Keratinocyte (primary cell): Measurements from ENCODE around the gene DES. TPM values are rescaled to one million over a fixed set of nuclear protein-coding genes. Genes with fewer than 3 reads are reported as not detected.
A peak's percentile ranks its signal among the peaks of the same experiment; 100 is the strongest.

Experiments used
- DNase-seq: peaks from one replicate; pipeline ENCODE4 v3.0.0-alpha.2; 2011; ENCODE audit warnings: low read depth, missing footprints, low spot score
- FAIRE-seq: peaks from 2 replicates; lab custom pipeline; 2011; peaks lifted over from hg19 to GRCh38; lab: Jason Lieb, UNC
- H2AFZ ChIP-seq: 2 replicates; pipeline ENCODE4 v1.6.0; 2012; ENCODE audit warnings: low read length, control low read depth, inconsistent platforms; ENCODE audit not compliant: control insufficient read depth
- H3K27ac ChIP-seq: 2 replicates; pipeline ENCODE4 v1.5.1; 2011; ENCODE audit warnings: low read length; ENCODE audit not compliant: control insufficient read depth, insufficient read depth
- H3K27me3 ChIP-seq: 3 replicates; pipeline ENCODE4 v1.6.0; 2011; ENCODE audit warnings: low read length; ENCODE audit not compliant: control insufficient read depth, insufficient read depth; ENCODE audit errors: extremely low read depth
- H3K36me3 ChIP-seq, 2 experiments: 2 replicates in 1 of 2; 3 replicates in 1 of 2; pipeline ENCODE4 v1.5.1; 2011; ENCODE audit warnings: low read length in 2 of 2, mild to moderate bottlenecking in 1 of 2; ENCODE audit not compliant: control insufficient read depth in 2 of 2, insufficient read depth in 2 of 2; ENCODE audit errors: extremely low read depth in 1 of 2
- H3K4me1 ChIP-seq: 3 replicates; pipeline ENCODE4 v1.5.1; 2011; ENCODE audit warnings: low read length; ENCODE audit not compliant: control insufficient read depth, insufficient read depth; ENCODE audit errors: extremely low read depth
- H3K4me2 ChIP-seq: 3 replicates; pipeline ENCODE4 v1.6.0; 2011; ENCODE audit warnings: low read depth, low read length; ENCODE audit not compliant: control insufficient read depth, insufficient read depth; ENCODE audit errors: extremely low read depth
- H3K4me3 ChIP-seq, 3 experiments: fragments of 200-600 bp in 1 of 3; sonication (generic) in 1 of 3; 2 replicates in 2 of 3; 3 replicates in 1 of 3; pipeline ENCODE4 v1.5.1; 2011 to 2016; ENCODE audit warnings: low read length in 3 of 3, mild to moderate bottlenecking in 3 of 3, control low read depth in 2 of 3, inconsistent platforms in 1 of 3, low read depth in 1 of 3, mixed read lengths in 1 of 3, mixed run types in 1 of 3, moderate library complexity in 1 of 3; ENCODE audit not compliant: control insufficient read depth in 2 of 3, insufficient read depth in 2 of 3; ENCODE audit errors: extremely low read depth in 1 of 3
- H3K79me2 ChIP-seq: 2 replicates; pipeline ENCODE4 v1.6.0; 2012; ENCODE audit warnings: low read length; ENCODE audit not compliant: control insufficient read depth, insufficient read depth
- H3K9ac ChIP-seq: 3 replicates; pipeline ENCODE4 v1.6.0; 2011; ENCODE audit warnings: low read length; ENCODE audit not compliant: control insufficient read depth, insufficient read depth; ENCODE audit errors: extremely low read depth
- H3K9me1 ChIP-seq: 3 replicates; pipeline ENCODE4 v1.6.0; 2011; ENCODE audit warnings: low read length; ENCODE audit not compliant: control insufficient read depth, insufficient read depth; ENCODE audit errors: extremely low read depth
- H3K9me3 ChIP-seq: 2 replicates; pipeline ENCODE4 v1.5.1; 2012; ENCODE audit warnings: low read depth, low read length; ENCODE audit not compliant: control insufficient read depth
- H4K20me1 ChIP-seq: 3 replicates; pipeline ENCODE4 v1.6.0; 2011; ENCODE audit warnings: low read length; ENCODE audit not compliant: control insufficient read depth, insufficient read depth; ENCODE audit errors: extremely low read depth
- CTCF ChIP-seq, 3 experiments: IDR thresholded peaks in 1 of 3; conservative IDR thresholded peaks in 1 of 3; optimal IDR thresholded peaks in 1 of 3; 2 replicates in 2 of 3; 3 replicates in 1 of 3; pipeline versions ENCODE3 to v1.5.1; 2011; ENCODE audit warnings: low read length in 3 of 3, mild to moderate bottlenecking in 3 of 3, moderate library complexity in 2 of 3, control low read depth in 1 of 3, inconsistent platforms in 1 of 3; ENCODE audit not compliant: insufficient read depth in 2 of 3; ENCODE audit errors: extremely low read depth in 1 of 3
- EZH2 ChIP-seq: IDR thresholded peaks from one replicate; pipeline ENCODE4 v1.6.1; 2012; ENCODE audit warnings: inconsistent platforms, mild to moderate bottlenecking, low read length, moderate library complexity
- dilution Hi-C: fragments of 300-500 bp; cut with MboI; formaldehyde crosslinking; loops from one replicate; pipeline ENCODE4 v1.7.0; 2020; ENCODE audit warnings: low sequenced_read_pairs; ENCODE audit not compliant: extremely low pct_ligation_motif_present
- polyA plus RNA-seq, 5 experiments: library from polyadenylated mRNA; depleted of rRNA in 3 of 5; stranded (reverse) in 3 of 5; stranded (forward) in 1 of 5; unstranded in 1 of 5; fragments of >200 nt; gene quantifications; 1 replicate in 1 of 5; 2 replicates in 3 of 5; 3 replicates in 1 of 5; pipeline versions ENCODE4 v1.2.1 to v1.2.3, GENCODE V29; 2011 to 2012; ENCODE audit warnings: missing spikeins in 2 of 5, low read depth in 1 of 5, low replicate concordance in 1 of 5

The DES gene
- polyA plus RNA-seq, 1 donor (not counting 4 experiments of a cell fraction or from before 2014, with no cell fraction given): not detected

DNA sequence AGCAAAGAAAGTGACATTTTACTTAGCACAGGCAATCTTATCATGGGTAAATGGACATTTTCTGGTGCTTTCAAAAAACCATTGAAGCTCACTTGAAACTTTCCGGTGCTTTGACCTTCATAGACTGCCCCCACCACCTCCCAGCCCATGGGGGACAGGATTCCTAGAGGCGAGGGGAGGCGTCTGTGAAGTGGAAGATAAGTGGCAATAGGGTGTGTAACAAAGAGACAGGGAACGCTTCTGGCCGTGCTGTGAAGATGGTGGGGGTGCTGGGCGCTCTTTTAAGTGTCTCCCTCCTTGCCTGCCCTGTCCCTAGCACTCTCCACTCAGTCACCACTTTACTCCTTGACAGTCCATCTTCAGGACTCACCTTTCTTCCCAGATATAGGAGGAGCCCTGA, 57.1 kb downstream of the DES start:
- no peak overlapping the region for H2AFZ ChIP-seq
- no peak overlapping the region for H3K27ac ChIP-seq
- no peaks in the 10 kb centered on the region for H3K79me2 ChIP-seq
- dilution Hi-C loops: no loop called here
- no peaks in the 10 kb centered on the region for H3K9me1 ChIP-seq
- TF ChIP-seq CTCF (optimal IDR thresholded peaks at IDR 0.05 in 1 of 3, IDR thresholded peaks at IDR 0.05 in 1 of 3, conservative IDR thresholded peaks at IDR 0.05 in 1 of 3; ENCODE audit: extremely low read depth in 1 of 3, insufficient read depth in 2 of 3, low read length in 3 of 3) (no peak), EZH2 (no peak)
- no peaks in the 10 kb centered on the region for H3K9me3 ChIP-seq
- H3K4me1 ChIP-seq: no peaks in the 10 kb centered on the region
- no peak overlapping the region for H3K4me3 ChIP-seq
- no peak for DNase-seq
- no peak for FAIRE-seq
- H3K36me3 ChIP-seq: peaks cover 0 to 20% of the 10 kb centered on the region in 2 experiments
- no peaks in the 10 kb centered on the region for H3K27me3 ChIP-seq
- no peak overlapping the region for H3K4me2 ChIP-seq
- H4K20me1 ChIP-seq: no peaks in the 10 kb centered on the region
- H3K9ac ChIP-seq: no peak overlapping the region

DNA sequence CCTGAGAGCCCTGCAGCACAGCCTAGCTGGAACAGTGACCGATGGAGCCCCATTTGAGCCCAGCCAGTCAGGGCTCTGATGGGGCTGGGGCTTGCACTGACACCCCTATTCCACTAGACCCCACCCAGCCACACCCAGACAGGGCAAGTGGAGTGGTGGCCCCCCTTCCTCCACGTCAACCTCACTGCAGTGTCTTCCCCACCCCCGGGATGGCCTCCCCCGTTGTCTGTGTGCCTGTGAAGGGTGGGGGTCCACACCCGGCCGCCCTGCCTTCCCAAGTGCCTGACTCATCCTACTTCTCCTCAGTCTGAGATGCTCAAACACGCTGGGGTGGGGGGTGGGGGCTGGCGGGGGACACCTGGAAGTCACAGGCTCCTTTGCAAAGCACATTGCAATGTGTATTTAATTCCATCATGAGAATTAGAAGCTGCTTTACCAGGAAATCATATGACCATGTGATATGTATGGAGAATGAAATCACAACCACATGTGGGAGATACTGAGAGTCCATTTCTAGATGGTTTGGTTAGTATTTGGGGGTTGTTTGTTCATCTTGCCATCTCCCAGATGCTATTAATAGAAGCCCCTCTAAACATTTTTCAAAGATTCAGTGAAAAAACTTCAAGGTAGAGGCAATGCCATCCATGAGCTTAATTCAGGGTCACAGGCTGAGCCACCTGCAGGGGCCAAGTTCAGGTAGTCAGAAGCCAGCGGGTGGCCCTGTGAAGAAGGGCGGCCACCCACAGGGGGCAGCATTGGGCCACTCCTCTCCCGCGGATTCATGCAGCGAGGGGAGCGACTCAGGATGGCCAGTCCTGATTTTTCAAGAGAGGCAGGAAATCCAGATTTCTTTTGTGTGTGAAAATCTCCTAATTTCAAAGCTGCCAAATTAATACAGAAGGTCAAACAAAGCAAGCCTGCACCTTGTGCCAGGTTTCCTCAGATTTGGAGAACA, 57.8 kb downstream of the DES start:
- Histone ChIP-seq H3K36me3 (peaks cover 0 to 24% of the 10 kb centered on the region in 2 experiments), H4K20me1 (no peaks in the 10 kb centered on the region), H3K27me3 (no peaks in the 10 kb centered on the region), H3K4me1 (no peaks in the 10 kb centered on the region), H3K9me1 (no peaks in the 10 kb centered on the region), H3K4me3 (no peak overlapping the region), H3K9ac (no peak overlapping the region), H3K27ac (no peak overlapping the region), H2AFZ (no peak overlapping the region), H3K79me2 (no peaks in the 10 kb centered on the region), H3K4me2 (no peak overlapping the region), H3K9me3 (no peaks in the 10 kb centered on the region)
- FAIRE-seq (no peak), DNase-seq (no peak)
- dilution Hi-C loops: no loop called here
- TF ChIP-seq CTCF (optimal IDR thresholded peaks at IDR 0.05 in 1 of 3, IDR thresholded peaks at IDR 0.05 in 1 of 3, conservative IDR thresholded peaks at IDR 0.05 in 1 of 3; ENCODE audit: extremely low read depth in 1 of 3, insufficient read depth in 2 of 3, low read length in 3 of 3) (peak; percentile 81 to 89 (median 82)), EZH2 (no peak)

Other genes starting within 250 kb of the DES start
- gene SLC23A3, start 248.3 kb upstream of the DES start, polyA plus RNA-seq: 0.48 to 2.4 TPM (median 1.4 TPM) in 3 replicates
- gene CNPPD1, start 241.5 kb upstream of the DES start, polyA plus RNA-seq: 26.1 to 32.2 TPM (median 29.1 TPM) in 3 replicates
- gene RETREG2, start 240.1 kb upstream of the DES start, polyA plus RNA-seq: 45.8 to 54.9 TPM (median 51.3 TPM) in 3 replicates
- gene ZFAND2B, start 211.6 kb upstream of the DES start, polyA plus RNA-seq: 23.2 to 37.7 TPM (median 25.1 TPM) in 3 replicates
- gene ABCB6, start 199.4 kb upstream of the DES start, polyA plus RNA-seq: 6.1 to 11.0 TPM (median 10.5 TPM) in 3 replicates
- gene ATG9A, start 188.7 kb upstream of the DES start, polyA plus RNA-seq: 54.2 to 60.6 TPM (median 58.8 TPM) in 3 replicates
- gene ANKZF1, start 188.6 kb upstream of the DES start, polyA plus RNA-seq: 20.9 to 41.0 TPM (median 35.1 TPM) in 3 replicates
- gene GLB1L, start 172.9 kb upstream of the DES start, polyA plus RNA-seq: 4.3 to 6.9 TPM (median 5.2 TPM) in 3 replicates
- 35.8 to 44.7 TPM (median 40.2 TPM) in 3 replicates for gene STK16, start 172.9 kb upstream of the DES start, polyA plus RNA-seq
- 0.08 TPM in 1 of 3 replicates, not detected in the others for gene TUBA4B, start 165.1 kb upstream of the DES start, polyA plus RNA-seq
- gene TUBA4A, start 164.5 kb upstream of the DES start, polyA plus RNA-seq: 524 to 819 TPM (median 569 TPM) in 3 replicates
- 35.4 to 75.5 TPM (median 51.7 TPM) in 3 replicates for gene DNAJB2, start 139.0 kb upstream of the DES start, polyA plus RNA-seq
- gene PTPRN, start 109.0 kb upstream of the DES start, polyA plus RNA-seq: not detected in 3 replicates
- not detected in 3 replicates for gene RESP18, start 85.6 kb upstream of the DES start, polyA plus RNA-seq
- gene DNPEP, start 30.5 kb upstream of the DES start, polyA plus RNA-seq: 34.1 to 61.3 TPM (median 41.6 TPM) in 3 replicates
- 18.8 to 36.1 TPM (median 19.0 TPM) in 3 replicates for gene SPEG, start 16.5 kb downstream of the DES start, polyA plus RNA-seq
- 50.6 to 63.4 TPM (median 57.6 TPM) in 3 replicates for gene GMPPA, start 80.5 kb downstream of the DES start, polyA plus RNA-seq
- gene ASIC4, start 96.1 kb downstream of the DES start, polyA plus RNA-seq: not detected in 3 replicates
- 24.4 to 63.7 TPM (median 50.9 TPM) in 3 replicates for gene CHPF, start 125.4 kb downstream of the DES start, polyA plus RNA-seq
- 0.81 to 1.5 TPM (median 0.82 TPM) in 3 replicates for gene TMEM198, start 125.7 kb downstream of the DES start, polyA plus RNA-seq
- 9.3 to 14.8 TPM (median 12.7 TPM) in 3 replicates for gene OBSL1, start 153.2 kb downstream of the DES start, polyA plus RNA-seq
- gene INHA, start 153.9 kb downstream of the DES start, polyA plus RNA-seq: 0.18 to 0.79 TPM (median 0.20 TPM) in 3 replicates
- gene STK11IP, start 179.5 kb downstream of the DES start, polyA plus RNA-seq: 10.0 to 13.5 TPM (median 13.4 TPM) in 3 replicates
- 6.2 to 11.4 TPM (median 9.6 TPM) in 3 replicates for gene SLC4A3, start 209.3 kb downstream of the DES start, polyA plus RNA-seq